Frontal cortex (tissue), 4 donors: ENCODE measurements around the gene LMO7. TPM values are rescaled to one million over a fixed set of nuclear protein-coding genes. Genes with fewer than 3 reads are reported as not detected.
"Not testable (repeated sequence)": the region's sequence is repeated elsewhere in the genome, so short reads cannot be mapped to it uniquely, and the experiment has no call there.

Experiments
- DNase-seq, 2 donors: peaks; one replicate each; pipeline ENCODE4 v3.0.0; 2012; ENCODE audit warnings: low spot score in 2 of 2
- FAIRE-seq: peaks from 2 replicates; lab custom pipeline; 2012; peaks lifted over from hg19 to GRCh38; lab: Jason Lieb, UNC
- total RNA-seq: library from RNA; depleted of rRNA; stranded (reverse); fragments of >200 nt; gene quantifications from one replicate; pipeline ENCODE4 v1.2.3, GENCODE V29; 2014
- donor health status: control.
- donor health status: control.
- donor health status: control.

Gene LMO7
- total RNA-seq, 1 donor from 2014 or later: 118 TPM

DNA sequence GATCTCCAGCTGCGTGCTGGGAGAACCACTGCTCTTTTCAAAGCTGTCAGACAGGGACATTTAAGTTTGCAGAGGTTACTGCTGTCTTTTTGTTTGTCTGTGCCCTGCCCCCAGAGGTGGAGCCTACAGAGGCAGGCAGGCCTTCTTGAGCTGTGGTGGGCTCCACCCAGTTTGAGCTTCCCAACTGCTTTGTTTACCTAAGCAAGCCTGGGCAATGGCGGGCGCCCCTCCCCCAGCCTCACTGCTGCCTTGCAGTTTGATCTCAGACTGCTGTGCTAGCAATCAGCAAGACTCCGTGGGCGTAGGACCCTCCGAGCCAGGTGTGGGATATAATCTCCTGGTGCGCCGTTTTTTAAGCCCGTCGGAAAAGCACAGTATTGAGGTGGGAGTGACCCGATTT, 97.0 kb downstream of the LMO7 start:
- DNase-seq, FAIRE-seq: not testable (repeated sequence)

DNA sequence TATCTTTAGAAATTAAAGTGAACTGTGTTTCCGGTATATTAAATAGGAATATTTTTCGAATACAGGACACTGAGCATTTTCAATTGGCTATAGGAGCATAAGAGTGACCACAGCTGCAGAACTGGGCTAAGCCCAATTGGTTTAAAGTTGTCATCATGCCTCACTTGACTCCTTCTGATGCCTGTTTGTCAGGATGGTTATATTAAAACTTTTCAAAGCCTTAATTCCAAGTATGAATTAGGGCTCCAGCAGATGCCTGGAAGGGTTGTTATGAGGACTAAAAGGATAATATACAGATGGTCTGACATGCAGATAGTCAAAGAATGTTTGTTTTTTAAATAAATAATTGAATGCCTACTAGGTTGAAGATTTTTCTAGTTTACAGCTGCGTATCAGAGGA, 100.0 kb downstream of the LMO7 start:
- no peak for DNase-seq
- FAIRE-seq: no peak

DNA sequence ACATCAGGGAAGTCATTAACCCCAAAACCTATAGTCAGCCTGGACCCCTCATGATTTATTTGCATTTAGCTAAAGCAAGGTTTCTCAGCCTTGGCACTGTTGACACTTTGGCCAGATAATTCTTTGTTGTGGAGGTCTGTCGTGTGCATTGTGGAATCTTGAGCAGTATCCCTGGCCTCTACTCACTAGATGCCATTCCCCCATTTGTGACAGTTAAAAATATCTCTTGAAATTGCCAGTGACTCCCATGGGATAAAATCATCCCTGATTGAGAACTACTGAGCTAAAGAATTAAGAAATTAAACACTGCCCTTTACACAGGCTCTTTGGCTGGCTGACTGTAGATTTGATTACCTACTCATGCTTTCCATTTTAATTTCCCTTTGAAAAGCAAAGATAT, 102.7 kb downstream of the LMO7 start:
- no peak for DNase-seq
- FAIRE-seq: no peak

DNA sequence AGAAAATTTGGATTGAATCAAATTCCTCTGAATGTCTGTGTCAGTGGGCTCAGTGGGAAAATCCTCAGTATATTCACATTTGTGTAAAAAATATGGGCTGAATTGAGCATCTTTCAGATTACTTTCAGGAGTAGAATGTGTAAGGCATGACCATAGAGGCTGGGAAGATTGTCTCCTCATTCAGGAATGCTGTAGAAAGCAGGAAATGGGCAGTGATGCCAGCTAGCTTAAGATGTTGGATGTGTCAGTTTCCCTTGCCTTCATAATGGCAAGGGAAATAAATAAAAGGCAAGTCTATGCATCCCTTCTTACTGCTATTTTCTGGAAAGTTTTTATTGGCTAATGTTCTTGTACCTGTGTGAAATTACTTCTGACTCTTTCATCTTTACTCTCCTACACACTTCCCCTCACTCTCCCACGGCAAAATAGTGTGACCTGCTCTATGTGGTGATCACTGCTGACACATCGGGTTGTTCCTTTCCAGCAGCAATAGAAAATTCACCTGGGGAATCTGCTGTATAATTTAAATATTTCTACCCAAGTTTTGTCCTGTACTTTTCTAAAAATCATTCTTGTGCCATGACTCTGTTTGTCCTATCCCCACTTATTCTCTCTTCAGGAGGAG, 103.2 kb downstream of the LMO7 start:
- FAIRE-seq: no peak

DNA sequence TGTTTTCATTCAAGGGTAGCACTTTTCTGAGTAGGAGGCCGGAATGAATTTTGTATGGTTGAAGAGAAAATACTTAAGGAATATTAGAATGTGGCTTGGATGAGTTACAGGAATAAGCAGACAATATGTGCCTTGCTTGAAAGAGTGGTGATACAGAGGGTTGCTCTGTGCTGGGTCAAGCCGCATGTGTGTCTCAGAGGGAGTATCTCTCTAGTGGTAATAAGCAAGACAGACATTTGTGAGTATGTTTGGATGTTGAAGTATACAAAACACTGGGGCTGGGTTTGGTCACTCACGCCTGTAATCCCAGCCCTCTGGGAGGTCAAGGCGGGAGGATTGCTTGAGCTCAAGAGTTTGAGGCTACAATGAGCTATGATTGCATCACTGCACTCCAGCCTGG, 103.9 kb downstream of the LMO7 start:
- DNase-seq (no peak), FAIRE-seq (no peak)

More for the DNA sequence above, 103.2 kb downstream of the LMO7 start:
- no peak for DNase-seq

DNA sequence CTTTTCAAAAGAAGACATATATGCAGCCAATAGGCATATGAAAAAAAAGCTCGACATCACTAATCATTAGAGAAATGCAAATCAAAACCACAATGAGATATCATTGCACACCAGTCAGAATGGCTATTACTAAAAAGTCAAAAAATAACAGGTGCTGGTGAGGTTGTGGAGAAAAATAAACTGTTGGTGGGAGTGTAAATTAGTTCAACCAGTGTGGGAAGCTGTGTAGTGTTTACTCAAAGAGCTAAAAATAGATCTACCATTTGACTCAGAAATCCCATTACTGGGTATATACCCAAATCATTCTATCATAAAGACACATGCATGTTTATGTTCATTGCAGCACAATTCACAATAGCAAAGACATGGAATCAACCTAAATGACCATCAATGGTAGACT, 106.9 kb downstream of the LMO7 start:
- DNase-seq, FAIRE-seq: not testable (repeated sequence)

DNA sequence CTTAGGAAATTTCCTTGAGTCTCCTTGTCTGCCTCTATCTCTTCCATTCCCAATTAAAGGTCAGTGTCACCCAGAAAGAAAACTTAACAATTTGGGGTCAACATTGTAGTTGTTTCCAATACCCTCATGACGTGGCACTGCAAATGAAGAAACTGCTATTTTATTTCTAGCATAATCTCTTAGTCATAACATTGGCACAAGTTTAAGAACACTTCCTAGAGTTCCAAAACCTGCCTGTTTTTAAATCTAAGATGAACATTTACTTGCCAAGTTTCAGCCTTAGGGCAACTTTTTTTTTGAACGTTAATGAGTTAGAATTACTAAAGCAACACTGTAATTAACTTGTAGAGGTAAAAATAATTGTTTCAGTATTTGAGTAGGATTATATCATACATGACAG, 108.0 kb downstream of the LMO7 start:
- no peak for FAIRE-seq
- DNase-seq: no peak

DNA sequence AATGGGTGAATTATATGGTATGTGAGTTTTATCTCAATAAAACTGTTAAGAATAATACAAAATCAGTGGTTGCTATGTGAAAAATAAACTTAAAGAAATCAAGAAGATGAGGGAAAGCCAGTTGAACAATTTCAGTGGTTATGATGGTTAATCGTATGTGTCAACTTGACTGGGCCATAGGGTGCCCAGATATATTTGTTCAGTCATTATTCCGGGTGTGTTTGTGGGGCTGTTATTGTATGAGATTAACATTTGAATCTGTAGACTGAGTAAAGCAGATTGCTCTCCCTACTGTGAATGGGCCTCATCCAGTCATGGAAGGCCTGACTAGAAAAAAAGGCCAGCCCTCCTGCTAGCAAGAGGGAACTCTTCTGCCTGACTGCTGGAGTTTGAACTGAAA, 109.3 kb downstream of the LMO7 start:
- no peak for DNase-seq
- FAIRE-seq: no peak

DNA sequence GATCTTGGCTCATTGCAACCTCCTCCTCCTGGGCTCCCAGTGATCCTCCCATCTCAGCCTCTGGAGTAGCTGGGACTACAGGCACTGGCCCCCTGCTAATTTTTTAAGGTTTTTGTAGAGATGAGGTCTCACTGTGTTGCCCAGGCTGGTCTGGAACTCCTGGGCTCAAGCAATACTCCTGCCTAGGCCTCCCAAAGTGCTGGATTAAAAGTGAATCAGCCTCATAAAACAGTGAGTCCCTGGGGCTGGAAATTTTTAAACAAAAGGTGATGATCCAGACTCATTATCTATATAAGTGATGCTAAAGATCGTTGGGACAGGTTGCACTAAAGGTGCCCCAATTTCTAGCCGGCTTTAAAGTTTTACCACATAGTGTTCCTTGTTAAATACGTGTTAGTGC, 112.7 kb downstream of the LMO7 start:
- DNase-seq: no peak
- no peak for FAIRE-seq

DNA sequence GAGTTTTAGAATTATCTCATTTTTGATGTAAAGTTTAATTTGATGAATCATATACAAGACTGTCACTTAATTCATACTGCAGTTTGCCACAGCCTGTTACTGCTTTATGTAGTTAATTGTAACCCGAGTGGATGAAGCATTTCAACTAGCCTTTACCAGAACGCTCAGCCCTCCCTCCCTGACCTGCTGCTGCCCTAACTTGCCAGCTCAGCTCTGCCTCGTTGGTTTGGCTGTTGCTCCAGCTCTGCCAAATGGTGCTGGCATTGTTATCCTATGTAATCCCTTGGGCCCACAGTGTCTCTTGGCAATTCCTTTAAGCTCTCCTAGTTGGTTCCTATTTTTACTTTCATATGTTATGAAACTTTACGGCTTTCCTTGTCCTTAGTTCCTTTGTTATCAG, 113.3 kb downstream of the LMO7 start:
- no peak for FAIRE-seq
- DNase-seq: no peak

DNA sequence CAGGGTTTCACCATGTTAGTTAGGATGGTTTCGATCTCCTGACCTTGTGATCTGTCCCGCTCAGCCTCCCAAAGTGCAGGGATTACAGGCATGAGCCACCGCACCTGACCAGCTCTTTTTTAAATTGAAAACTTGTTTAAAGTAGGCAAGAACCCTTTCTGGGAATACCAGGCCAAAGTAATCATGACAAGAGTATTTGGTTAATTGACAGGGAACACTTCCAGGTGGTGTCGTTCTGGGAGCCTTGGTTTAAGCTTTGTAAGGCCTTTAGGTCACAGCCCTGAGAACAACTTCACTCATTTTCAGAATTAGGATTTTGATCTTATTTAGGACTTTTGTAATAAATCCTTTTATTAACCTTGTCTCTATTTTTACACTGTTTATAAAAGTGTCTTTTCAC, 115.2 kb downstream of the LMO7 start:
- DNase-seq (no peak), FAIRE-seq (no peak)

DNA sequence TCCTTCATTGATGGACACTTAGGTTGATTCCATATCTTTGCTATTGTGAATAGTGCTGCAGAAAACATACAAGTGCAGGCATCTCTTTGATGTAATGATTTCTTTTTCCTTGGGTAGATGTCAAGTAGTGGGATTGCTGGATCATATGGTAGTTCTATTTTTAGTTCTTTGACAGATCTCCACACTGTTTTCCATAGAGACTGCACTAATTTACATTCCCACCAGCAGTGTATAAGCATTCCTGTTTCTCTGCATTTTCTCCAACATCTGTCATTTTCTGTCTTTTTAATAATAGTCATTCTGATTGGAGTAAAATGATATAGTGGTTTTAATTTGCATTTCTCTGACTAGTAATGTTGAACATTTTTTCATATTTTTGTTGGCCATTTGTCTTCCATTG, 116.7 kb downstream of the LMO7 start:
- DNase-seq (no peak), FAIRE-seq (no peak)

DNA sequence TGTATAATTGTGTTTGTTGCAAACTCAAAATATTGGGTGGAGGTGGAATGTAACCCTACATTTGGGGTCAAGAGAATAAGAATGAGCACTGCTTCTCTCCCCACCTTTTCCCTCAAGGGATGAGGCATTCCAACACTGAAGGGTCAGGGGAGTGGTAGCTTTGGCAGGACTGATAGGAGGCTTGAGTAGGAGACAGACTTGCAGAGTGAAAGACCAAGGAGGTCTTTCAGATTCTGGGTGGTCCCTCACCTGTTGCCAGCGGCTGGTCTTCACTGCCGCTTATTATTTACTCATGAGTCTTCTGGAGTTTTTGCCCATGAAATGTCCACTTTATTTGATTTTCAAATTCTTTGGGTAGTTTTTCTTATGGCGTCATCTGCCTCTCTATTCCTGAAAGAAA, 118.8 kb downstream of the LMO7 start:
- no peak for FAIRE-seq

DNA sequence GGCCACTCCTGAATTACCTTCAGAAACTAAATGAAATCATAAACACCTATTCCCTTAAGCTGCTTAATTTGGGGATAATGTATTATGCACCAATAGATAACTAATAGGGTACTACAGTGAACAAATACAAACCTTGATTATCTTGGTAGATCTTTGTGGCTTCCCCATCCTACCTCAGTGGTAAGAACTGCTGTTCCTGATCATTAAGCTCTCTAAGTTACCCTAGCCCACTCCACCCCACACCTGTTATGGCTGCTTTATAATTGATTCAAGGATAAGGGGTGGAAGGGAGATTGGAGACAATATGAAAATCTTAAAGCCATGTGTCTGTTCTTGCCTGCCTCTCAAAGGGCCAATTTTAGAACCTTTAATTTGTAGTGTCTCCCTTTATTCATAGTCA, 121.2 kb downstream of the LMO7 start:
- no peak for FAIRE-seq
- DNase-seq: no peak

More for the DNA sequence above, 118.8 kb downstream of the LMO7 start:
- DNase-seq: no peak

DNA sequence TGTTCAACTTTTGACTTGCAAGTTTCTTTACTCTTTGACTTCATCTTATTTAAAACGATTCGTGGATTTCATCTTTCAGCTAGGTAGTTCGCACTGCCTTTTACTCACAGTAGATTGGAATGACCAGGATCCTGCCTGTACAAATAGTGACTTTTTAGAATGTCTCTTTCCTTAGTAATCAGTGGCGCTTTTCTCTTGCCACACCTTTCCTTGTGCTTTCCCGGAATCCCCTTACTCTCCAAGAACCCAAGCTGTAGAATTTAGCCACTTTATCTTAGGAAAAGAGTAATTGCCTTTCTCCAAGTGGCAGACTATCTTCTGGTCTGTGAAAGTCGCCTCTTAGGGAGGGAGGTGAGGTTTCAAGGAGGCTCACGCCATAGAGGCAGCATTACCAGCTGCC, 123.4 kb downstream of the LMO7 start:
- DNase-seq (no peak), FAIRE-seq (no peak)

DNA sequence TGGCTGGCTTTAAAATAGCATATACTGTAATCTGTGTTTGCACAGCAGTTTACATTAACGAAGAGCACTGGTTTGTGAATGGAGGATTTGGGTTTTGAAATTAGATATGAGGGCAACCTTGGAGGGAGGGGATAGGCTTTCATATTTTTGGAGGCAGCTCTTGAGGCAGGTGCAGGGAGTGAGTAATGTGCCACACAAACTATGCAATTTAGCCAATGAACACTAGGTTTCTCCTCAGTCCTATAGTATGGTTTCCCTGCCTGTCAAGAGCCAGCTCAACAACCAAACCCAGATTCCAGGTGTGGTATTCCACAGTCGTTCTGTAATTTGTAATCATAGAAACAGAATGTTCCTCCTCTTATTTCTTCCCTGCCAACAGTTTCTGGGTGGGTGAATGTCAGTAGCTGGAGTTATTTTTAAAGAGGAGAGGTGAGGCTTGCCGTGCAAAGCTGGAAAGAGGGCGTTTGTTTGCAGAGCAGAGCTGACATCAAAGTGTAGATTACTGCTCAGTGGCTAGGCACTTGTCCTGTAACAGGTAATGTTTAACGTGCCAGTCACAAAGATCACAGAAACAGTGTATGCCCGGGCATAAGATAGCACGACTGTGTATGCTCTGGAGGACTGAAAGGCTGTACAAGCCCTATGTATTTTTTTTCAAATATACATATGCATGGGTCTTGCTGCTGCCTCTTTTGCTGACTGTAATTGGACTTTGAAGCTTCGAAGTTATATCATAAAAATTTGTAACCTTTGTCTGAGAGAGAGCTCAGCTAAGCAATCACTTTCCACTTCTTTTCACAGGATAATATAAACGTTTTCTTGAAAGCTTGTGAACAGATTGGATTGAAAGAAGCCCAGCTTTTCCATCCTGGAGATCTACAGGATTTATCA, 124.2 kb downstream of the LMO7 start:
- FAIRE-seq (no peak), DNase-seq (no peak)

DNA sequence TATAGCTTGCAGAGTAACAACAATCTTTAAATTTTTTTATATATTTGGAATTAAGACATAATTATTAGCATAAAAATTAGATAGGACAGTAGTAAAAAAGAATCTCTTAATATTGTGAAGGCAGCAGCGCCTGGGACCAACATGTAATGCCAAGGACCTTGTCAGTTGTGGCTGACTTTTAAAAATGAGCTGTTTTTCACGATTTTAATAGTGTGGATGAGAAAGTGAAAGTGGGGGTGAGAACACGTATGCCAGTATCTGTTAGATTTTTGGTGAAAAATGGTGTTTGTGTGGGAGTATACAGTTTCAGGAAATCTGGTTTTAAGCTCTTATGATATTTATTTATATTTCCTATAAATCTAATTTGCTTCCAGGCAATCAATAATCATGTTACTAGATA, 125.2 kb downstream of the LMO7 start:
- FAIRE-seq: no peak
- no peak for DNase-seq

DNA sequence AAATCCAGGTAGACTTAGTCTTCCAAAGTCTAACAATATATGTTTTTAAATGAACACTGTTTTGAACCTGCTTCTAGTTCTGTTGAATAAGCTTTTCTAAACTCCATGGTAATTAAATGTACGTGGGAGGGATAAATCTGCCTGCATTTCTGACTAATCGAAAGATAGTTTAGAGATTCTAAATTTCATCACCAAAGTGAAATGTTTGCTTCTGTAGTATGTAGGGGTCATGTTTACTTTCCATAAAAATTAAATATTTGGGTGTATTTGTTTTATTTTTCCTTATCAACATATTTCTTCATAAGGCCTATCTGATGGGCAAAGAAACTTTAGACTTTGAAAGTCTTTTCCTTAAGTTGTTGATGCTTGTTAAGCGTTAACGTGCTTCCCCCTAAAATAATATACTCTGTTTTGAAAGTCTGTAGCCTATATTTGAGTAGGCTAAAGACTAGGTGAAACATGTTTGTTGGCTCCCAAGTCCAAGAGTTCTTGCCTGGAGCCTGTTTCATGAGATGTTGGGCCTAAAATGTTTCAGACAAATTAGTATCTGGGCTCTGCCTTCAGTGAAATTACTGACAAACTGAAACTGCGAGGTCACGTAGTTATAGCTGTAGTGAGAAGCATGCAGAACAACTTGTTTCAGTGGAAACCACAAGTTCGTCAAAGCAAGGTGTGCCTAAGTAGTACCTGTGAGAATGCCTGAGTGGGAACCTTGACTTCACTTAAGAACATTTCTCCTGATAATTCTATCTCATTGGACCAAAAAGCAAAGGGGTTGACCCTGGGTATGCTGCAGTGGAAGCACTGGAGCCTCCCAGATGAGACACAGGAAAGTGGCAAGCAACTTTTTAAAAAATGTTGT, 126.2 kb downstream of the LMO7 start:
- FAIRE-seq: no peak

DNA sequence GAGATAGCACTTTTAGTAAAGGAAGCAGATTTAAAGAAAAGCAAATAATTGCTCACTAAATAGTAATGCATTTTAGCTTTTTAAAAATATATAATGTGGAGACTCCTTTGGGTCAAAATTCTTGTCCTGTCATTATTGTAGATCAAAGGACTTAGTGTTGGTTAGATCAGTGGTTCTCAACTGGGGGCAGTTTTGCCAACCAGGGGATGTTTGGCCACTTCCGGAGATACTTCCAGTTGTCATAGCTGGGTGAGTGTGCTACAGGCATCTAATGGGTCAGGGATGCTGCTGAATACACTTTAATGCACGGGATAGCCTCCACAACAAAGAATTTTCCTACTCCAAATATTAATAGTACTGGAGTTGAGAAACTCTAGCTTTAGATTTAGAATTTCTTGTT, 126.8 kb downstream of the LMO7 start:
- DNase-seq: no peak
- no peak for FAIRE-seq

More for the DNA sequence above, 126.2 kb downstream of the LMO7 start:
- no peak for DNase-seq

DNA sequence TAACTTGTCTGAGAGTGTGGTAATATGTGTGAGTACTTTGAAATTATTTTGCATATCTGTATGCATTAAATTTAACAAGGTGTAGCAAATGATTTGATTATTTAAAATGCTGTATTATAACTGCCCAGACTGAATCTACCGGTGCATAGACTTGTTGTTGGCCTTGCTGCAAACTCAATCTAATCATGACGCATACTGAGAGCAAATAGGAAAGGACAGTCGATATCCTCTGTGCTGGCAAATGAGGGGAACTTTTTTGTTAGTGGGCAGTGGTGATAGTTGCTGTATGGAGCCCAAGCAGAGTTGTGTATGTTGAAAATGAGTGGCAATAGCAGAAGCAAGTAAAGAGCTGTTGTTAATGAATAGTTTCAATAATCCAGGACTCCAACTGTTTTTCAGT, 127.4 kb downstream of the LMO7 start:
- no peak for FAIRE-seq
- DNase-seq: no peak
